ENCODE results near the gene AGAP3. TPM values are rescaled to one million over a fixed set of nuclear protein-coding genes. Genes with fewer than 3 reads are reported as not detected.

The AGAP3 gene
- total and polyA plus RNA-seq, 5 donors from 2014 or later: 1.9 to 24.7 (median 3.0) TPM

DNA sequence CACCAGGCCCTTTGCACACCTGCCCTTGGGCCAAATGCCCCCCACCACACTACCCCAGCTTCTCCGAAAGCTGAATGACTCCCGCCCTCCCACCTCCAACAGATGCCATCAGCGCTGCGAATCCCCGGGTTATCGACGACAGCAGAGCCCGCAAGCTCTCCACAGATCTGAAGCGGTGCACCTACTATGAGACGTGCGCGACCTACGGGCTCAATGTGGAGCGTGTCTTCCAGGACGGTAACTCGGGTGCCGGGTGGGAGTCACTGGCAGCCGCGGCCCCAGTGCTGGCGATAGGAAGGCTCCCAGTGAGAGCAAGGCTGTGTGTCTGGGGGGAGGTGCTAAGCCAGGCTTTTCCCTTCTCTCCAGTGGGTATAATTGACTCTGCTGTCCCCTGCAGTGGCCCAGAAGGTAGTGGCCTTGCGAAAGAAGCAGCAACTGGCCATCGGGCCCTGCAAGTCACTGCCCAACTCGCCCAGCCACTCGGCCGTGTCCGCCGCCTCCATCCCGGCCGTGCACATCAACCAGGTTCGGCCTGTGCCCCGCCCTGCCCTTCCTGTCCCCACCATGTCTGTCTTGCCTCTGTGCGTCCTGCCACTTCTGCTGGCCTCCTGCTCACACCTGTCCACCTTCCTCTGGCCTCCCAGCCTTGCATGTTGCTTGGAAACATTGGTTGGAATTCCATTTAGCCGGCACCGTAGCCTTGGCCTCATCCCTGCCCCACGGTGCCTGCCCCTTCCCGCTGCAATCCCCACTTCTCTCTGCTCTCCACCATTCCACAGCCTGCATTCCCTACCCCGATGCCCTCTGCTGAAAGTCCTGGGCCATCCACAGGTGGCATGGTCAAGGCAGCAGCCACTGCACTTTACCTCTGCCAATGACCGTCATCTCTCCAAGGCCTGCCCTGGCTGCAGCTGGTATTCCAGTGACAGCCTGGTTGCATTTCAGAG, 32.1 kb downstream of the AGAP3 start:
- DNase-seq (no peak), ATAC-seq (ENCODE audit: low read depth in 2 of 2) (no peak)
- peaks cover 14% of the 10 kb centered on the region for H3K27me3 Mint-ChIP-seq
- peak overlapping the region in 2 of 3 donors; percentile 56 to 71 for H3K27ac Mint-ChIP-seq
- Histone ChIP-seq H3K36me3 (ENCODE audit: control insufficient read depth, insufficient read depth, low read length) (no peaks in the 10 kb centered on the region), H3K4me3 (ENCODE audit: low read depth, low read length) (no peak overlapping the region), H3K9me3 (ENCODE audit: control insufficient read depth in 2 of 2, low read length in 2 of 2) (no peaks in the 10 kb centered on the region), H3K27ac (ENCODE audit: insufficient read depth, low read length, poor library complexity, severe bottlenecking) (no peak overlapping the region), H3K4me1 (ENCODE audit: control insufficient read depth, insufficient read depth, low read length, poor library complexity, severe bottlenecking) (peaks cover 4% of the 10 kb centered on the region), H3K27me3 (ENCODE audit: control insufficient read depth, insufficient read depth, low read length) (no peaks in the 10 kb centered on the region)
- H3K9me3 Mint-ChIP-seq: no peaks in the 10 kb centered on the region
- peaks cover 0 to 20% (median 4%) of the 10 kb centered on the region in 4 donors for H3K4me1 Mint-ChIP-seq
- peak overlapping the region in 2 of 4 donors; percentile 56 to 88 for H3K4me3 Mint-ChIP-seq
- H3K36me3 Mint-ChIP-seq: peaks cover 10% of the 10 kb centered on the region

DNA sequence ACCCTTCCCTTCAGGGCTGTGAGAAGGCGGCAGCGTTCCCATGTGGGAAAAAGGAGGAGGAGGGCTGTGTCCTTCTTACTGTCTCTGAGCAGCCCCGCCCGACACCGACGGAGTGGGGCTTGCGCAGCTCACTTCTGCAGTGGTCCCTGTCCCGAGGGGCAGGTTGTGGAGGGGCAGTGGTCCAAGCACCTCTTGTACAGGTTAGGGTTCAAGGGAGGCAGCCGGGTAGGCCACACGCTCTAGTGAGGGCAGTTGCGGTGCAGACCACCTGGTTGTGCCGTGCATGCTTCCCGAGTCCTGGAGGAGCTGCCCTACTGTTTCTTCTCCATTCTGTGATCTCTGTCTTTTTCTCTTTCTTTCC, 32.8 kb downstream of the AGAP3 start:
- Histone ChIP-seq H3K9me3 (ENCODE audit: control insufficient read depth in 2 of 2, low read length in 2 of 2) (no peaks in the 10 kb centered on the region), H3K4me1 (ENCODE audit: control insufficient read depth, insufficient read depth, low read length, poor library complexity, severe bottlenecking) (peaks cover 4% of the 10 kb centered on the region), H3K27me3 (ENCODE audit: control insufficient read depth, insufficient read depth, low read length) (no peaks in the 10 kb centered on the region), H3K36me3 (ENCODE audit: control insufficient read depth, insufficient read depth, low read length) (no peaks in the 10 kb centered on the region), H3K4me3 (ENCODE audit: low read depth, low read length) (no peak overlapping the region), H3K27ac (ENCODE audit: insufficient read depth, low read length, poor library complexity, severe bottlenecking) (no peak overlapping the region)
- Mint-ChIP-seq H3K4me1 (peaks cover 0 to 21% (median 5%) of the 10 kb centered on the region in 4 donors), H3K36me3 (peaks cover 13% of the 10 kb centered on the region), H3K27me3 (peaks cover 19% of the 10 kb centered on the region), H3K9me3 (no peaks in the 10 kb centered on the region), H3K27ac (no peak overlapping the region), H3K4me3 (peak overlapping the region in 2 of 4 donors; percentile 56 to 88)
- ATAC-seq (ENCODE audit: low read depth in 2 of 2) (no peak), DNase-seq (no peak)

DNA sequence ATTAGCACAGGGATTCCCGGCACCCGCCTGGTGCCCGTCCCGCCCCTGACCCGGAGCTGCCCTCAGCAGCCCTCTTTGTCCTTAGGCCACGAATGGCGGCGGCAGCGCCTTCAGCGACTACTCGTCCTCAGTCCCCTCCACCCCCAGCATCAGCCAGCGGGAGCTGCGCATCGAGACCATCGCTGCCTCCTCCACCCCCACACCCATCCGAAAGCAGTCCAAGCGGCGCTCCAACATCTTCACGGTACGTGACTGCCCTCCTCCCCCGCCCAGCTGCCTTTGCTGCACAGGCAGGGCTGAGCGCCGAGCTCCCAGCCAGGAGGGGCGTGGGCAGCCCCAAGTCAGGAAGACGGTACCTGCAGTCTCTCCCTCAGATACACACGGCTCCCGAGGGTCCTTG, 33.6 kb downstream of the AGAP3 start:
- H3K27ac ChIP-seq (ENCODE audit: insufficient read depth, low read length, poor library complexity, severe bottlenecking): no peak overlapping the region
- H3K4me1 Mint-ChIP-seq: peaks cover 0 to 22% (median 7%) of the 10 kb centered on the region in 4 donors
- H3K27ac Mint-ChIP-seq: no peak overlapping the region
- no peak overlapping the region for H3K4me3 Mint-ChIP-seq
- H3K27me3 ChIP-seq (ENCODE audit: control insufficient read depth, insufficient read depth, low read length): no peaks in the 10 kb centered on the region
- no peak overlapping the region for H3K4me3 ChIP-seq (ENCODE audit: low read depth, low read length)
- no peaks in the 10 kb centered on the region for H3K36me3 ChIP-seq (ENCODE audit: control insufficient read depth, insufficient read depth, low read length)
- no peaks in the 10 kb centered on the region for H3K9me3 Mint-ChIP-seq
- H3K4me1 ChIP-seq (ENCODE audit: control insufficient read depth, insufficient read depth, low read length, poor library complexity, severe bottlenecking): peaks cover 4% of the 10 kb centered on the region
- H3K27me3 Mint-ChIP-seq: peaks cover 21% of the 10 kb centered on the region
- H3K36me3 Mint-ChIP-seq: peaks cover 14% of the 10 kb centered on the region
- H3K9me3 ChIP-seq (ENCODE audit: control insufficient read depth in 2 of 2, low read length in 2 of 2): no peaks in the 10 kb centered on the region
- no peak for ATAC-seq (ENCODE audit: low read depth in 2 of 2)
- DNase-seq: no peak

DNA sequence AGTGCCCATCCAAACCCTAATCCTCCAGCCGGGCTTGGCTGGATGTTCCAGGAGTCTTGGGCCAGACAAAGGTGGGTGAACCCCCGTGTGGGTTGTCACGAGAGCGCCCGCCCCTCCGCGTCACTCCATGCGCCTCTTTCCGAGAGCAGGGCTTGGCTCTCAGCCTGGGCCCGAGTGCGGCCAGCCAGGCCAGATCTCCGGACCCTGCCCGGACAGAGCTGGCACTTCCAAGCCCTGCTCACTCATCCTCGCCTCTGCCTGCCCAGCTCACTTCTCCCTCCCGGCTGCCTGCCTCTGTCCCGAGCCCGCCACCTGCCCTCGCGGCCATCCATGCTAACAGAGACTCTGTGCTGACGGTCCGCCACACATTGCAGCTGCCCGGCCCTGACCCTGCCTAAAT, 34.6 kb downstream of the AGAP3 start:
- H3K27ac Mint-ChIP-seq: no peak overlapping the region

DNA sequence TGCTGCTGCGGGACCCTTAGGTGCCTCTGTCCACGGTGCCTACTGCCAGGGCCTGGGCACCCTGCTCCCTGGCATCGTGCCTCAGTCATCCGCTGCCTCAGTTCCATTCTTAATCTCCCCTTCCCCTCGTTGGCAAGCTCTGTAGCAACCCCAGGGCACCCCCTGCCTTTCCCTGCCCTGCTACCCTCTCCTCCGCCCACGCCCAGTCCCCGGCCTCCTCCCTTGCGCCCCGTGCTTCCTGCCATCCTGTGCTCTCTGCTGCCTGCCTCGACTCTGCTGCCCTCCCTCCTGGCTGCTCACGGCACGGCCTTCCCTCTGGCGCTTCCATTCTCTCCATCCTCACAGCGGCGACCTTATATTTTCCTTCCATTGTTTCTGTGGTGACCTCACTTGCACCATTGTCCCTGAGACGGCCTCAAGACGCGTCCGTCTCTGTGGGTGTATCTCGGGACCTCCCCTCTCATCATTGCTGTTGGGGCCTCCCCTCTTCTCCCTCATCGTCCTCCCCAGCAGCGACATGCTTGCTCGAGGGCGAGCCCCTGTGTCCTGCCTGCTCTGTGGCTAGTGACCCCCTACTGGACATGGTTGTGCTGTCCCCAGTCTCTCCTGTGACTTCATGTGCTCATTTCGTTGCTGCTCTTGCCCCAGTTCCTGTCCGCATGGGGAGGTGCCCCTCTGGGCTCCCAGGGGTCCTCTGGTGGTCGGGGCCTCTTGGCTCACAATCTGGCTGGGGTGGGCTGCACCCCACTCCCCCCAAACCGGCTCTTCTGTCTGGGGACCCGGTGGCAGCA, 35.3 kb downstream of the AGAP3 start:
- H3K4me3 ChIP-seq (ENCODE audit: low read depth, low read length): no peak overlapping the region
- H3K4me3 Mint-ChIP-seq: no peak overlapping the region

More for the DNA sequence above, 34.6 kb downstream of the AGAP3 start:
- ATAC-seq (ENCODE audit: low read depth in 2 of 2) (no peak), DNase-seq (no peak)
- no peaks in the 10 kb centered on the region for H3K27me3 ChIP-seq (ENCODE audit: control insufficient read depth, insufficient read depth, low read length)
- H3K36me3 ChIP-seq (ENCODE audit: control insufficient read depth, insufficient read depth, low read length): no peaks in the 10 kb centered on the region
- H3K4me3 ChIP-seq (ENCODE audit: low read depth, low read length): no peak overlapping the region
- H3K27ac ChIP-seq (ENCODE audit: insufficient read depth, low read length, poor library complexity, severe bottlenecking): no peak overlapping the region
- H3K4me1 ChIP-seq (ENCODE audit: control insufficient read depth, insufficient read depth, low read length, poor library complexity, severe bottlenecking): peaks cover 3% of the 10 kb centered on the region
- Mint-ChIP-seq H3K9me3 (no peaks in the 10 kb centered on the region), H3K36me3 (peaks cover 14% of the 10 kb centered on the region), H3K4me1 (peaks cover 0 to 19% (median 7%) of the 10 kb centered on the region in 4 donors), H3K4me3 (no peak overlapping the region), H3K27me3 (peaks cover 18% of the 10 kb centered on the region)
- H3K9me3 ChIP-seq (ENCODE audit: control insufficient read depth in 2 of 2, low read length in 2 of 2): no peaks in the 10 kb centered on the region

DNA sequence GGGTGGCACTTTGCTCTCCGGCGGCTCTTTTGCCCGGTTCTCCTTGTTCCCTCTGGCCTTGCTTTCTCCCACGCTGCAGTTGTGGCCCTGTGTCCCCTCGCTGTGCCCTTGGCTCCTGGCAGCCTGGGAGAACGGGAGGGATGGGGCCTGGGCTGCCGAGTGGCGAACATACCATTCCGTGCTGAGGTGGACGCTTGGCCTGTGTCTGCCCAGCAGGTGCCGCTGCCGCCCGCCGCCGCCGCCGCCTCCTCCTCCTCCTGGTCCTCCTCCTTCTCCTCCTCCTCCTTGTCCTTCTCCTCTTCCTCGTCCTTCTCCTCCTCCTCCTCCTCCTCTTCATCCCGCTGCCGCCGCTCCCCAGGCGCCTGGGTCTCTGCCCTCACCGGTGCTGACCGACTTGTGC, 36.0 kb downstream of the AGAP3 start:
- peaks cover 14% of the 10 kb centered on the region for H3K36me3 Mint-ChIP-seq
- H3K27me3 ChIP-seq (ENCODE audit: control insufficient read depth, insufficient read depth, low read length): no peaks in the 10 kb centered on the region
- no peaks in the 10 kb centered on the region for H3K9me3 ChIP-seq (ENCODE audit: control insufficient read depth in 2 of 2, low read length in 2 of 2)
- H3K4me1 ChIP-seq (ENCODE audit: control insufficient read depth, insufficient read depth, low read length, poor library complexity, severe bottlenecking): no peaks in the 10 kb centered on the region
- no peak overlapping the region for H3K27ac Mint-ChIP-seq
- H3K27me3 Mint-ChIP-seq: peaks cover 16% of the 10 kb centered on the region
- DNase-seq: no peak
- no peak overlapping the region for H3K27ac ChIP-seq (ENCODE audit: insufficient read depth, low read length, poor library complexity, severe bottlenecking)
- H3K36me3 ChIP-seq (ENCODE audit: control insufficient read depth, insufficient read depth, low read length): no peaks in the 10 kb centered on the region
- H3K4me3 Mint-ChIP-seq: no peak overlapping the region
- no peak overlapping the region for H3K4me3 ChIP-seq (ENCODE audit: low read depth, low read length)
- ATAC-seq (ENCODE audit: low read depth in 2 of 2): no peak
- no peaks in the 10 kb centered on the region for H3K9me3 Mint-ChIP-seq
- peaks cover 0 to 16% (median 7%) of the 10 kb centered on the region in 4 donors for H3K4me1 Mint-ChIP-seq

More for the DNA sequence above, 35.3 kb downstream of the AGAP3 start:
- DNase-seq (no peak), ATAC-seq (ENCODE audit: low read depth in 2 of 2) (no peak)
- Mint-ChIP-seq H3K27ac (no peak overlapping the region), H3K36me3 (peaks cover 14% of the 10 kb centered on the region), H3K9me3 (no peaks in the 10 kb centered on the region), H3K27me3 (peaks cover 16% of the 10 kb centered on the region), H3K4me1 (peaks cover 0 to 17% (median 7%) of the 10 kb centered on the region in 4 donors)
- Histone ChIP-seq H3K36me3 (ENCODE audit: control insufficient read depth, insufficient read depth, low read length) (no peaks in the 10 kb centered on the region), H3K27ac (ENCODE audit: insufficient read depth, low read length, poor library complexity, severe bottlenecking) (no peak overlapping the region), H3K27me3 (ENCODE audit: control insufficient read depth, insufficient read depth, low read length) (no peaks in the 10 kb centered on the region), H3K9me3 (ENCODE audit: control insufficient read depth in 2 of 2, low read length in 2 of 2) (no peaks in the 10 kb centered on the region), H3K4me1 (ENCODE audit: control insufficient read depth, insufficient read depth, low read length, poor library complexity, severe bottlenecking) (no peaks in the 10 kb centered on the region)

DNA sequence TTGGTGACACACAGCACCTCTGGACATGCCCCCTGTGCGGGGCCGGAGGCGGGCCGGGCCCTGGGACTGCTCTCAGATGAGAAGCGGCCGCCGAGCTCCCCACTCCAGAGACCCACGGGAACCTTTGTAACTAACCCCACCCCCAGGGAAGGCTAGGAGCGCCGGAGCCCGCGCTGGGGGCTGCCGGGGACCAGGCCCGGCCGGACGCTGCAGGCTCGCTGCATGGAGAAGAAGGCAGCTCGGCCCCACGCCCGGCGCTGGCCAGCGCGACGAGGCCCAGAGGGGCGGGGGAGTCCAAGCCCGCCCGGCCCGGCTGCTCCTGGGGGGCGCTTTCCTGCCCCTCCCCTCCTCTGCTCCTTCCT, 36.5 kb downstream of the AGAP3 start:
- Mint-ChIP-seq H3K9me3 (no peaks in the 10 kb centered on the region), H3K27me3 (peaks cover 16% of the 10 kb centered on the region), H3K36me3 (peaks cover 14% of the 10 kb centered on the region), H3K27ac (no peak overlapping the region), H3K4me3 (no peak overlapping the region), H3K4me1 (peaks cover 0 to 12% (median 7%) of the 10 kb centered on the region in 4 donors)
- ATAC-seq (ENCODE audit: low read depth in 2 of 2) (no peak), DNase-seq (no peak)
- Histone ChIP-seq H3K27ac (ENCODE audit: insufficient read depth, low read length, poor library complexity, severe bottlenecking) (no peak overlapping the region), H3K4me1 (ENCODE audit: control insufficient read depth, insufficient read depth, low read length, poor library complexity, severe bottlenecking) (no peaks in the 10 kb centered on the region), H3K27me3 (ENCODE audit: control insufficient read depth, insufficient read depth, low read length) (no peaks in the 10 kb centered on the region), H3K36me3 (ENCODE audit: control insufficient read depth, insufficient read depth, low read length) (no peaks in the 10 kb centered on the region), H3K9me3 (ENCODE audit: control insufficient read depth in 2 of 2, low read length in 2 of 2) (no peaks in the 10 kb centered on the region), H3K4me3 (ENCODE audit: low read depth, low read length) (no peak overlapping the region)
